HG02885 (cell line): ENCODE results near the gene CDK13.

Experiments
- ATAC-seq: cut with Tn5 transposase; IDR thresholded peaks from one replicate; pipeline ENCODE4 v1.9.1; 2021; ENCODE audit warnings: mild to moderate bottlenecking; ENCODE audit not compliant: unreplicated experiment, poor library complexity

The CDK13 gene

GRCh38 chr7:40003597-40003996 is 53.5 kb downstream of the CDK13 start:
- ATAC-seq = no peak

DNA sequence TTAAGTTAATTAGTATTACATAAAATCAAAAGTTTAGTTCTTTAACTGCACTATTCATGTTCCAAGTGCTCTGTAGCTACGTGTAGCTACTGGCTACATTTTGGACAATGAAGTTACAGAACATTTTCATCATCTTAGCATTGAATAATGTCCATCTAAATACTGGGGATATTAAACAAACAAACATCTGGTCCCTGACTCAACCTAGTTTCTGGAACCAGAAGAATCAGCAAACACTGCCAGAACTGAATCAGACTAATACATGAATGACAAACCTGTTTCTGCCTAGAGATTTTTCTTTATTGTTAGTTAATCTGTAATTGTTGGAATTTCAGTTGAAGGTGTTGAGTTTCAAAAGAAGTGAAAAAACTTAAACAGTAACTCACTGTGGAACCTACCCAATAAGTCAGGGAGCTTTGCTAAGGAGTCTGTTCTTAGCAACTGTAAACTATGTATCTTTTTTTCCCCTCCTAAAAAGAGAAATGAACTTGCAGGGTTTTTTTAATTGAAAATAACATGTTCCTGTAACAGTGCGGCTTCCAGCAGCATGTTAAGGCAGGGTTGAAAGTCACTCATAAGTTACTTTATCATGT is 58.3 kb downstream of the CDK13 start:
- ATAC-seq = no peak

DNA sequence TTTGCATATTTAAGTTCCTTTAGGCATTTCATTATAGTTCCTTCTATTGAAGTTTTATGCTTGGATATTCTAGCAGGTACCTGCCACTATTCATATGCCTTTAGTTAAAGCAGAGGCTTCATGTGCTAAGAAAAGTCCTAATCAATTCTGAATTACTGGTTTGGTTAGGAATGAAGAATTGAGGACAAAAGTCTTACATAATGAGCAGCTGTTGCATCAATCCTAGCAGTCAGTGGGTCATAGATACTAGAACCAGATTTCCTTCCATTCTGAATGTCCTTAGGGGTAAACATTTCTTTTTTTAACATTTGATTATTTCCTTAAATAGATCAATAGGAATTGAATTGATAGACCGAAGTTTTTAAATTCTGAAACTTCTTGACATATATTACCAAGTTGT is 59.2 kb downstream of the CDK13 start:
- no peak for ATAC-seq

DNA sequence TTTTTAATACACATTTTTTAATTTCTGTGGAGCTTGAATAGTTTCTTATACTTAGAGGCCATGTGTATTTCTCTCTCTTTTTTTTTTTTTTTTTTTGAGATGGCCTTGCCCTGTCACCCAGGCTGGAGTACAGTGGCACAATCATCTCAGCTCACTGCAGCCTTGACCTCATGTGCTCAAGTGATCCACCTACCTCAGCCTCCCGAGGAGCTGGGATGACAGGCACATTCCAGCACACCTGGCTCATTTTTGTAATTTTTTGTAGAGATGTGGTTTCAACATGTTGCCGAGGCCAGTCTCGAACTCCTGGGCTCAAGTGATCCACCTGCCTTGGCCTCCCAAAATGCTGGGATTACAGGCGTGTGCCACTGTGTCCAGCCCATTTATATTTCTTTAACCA is 64.3 kb downstream of the CDK13 start:
- ATAC-seq = no peak

DNA sequence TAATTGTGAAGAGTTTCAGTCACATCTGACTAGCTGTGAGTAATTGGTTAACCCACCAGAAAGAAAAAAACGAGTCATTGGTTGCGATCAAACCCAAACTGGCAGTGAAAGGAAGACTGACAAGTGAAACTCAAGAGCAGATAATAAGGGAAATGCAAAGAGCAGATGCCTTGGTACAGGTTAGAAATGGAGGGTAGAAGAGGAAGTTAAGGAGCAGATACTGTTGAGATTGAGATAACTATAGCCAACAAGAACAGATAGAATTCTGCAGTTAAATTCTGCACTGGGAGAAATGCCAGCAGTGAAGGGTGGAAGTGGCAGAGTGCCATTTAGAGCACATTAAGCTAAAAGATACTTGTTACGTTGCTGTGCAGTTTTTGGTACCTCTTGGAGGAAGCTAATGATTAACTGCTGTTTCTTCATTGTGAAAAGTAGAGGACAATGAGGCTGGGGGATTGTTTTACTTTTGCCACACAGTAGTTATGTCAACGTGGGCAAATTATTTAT is 65.8 kb downstream of the CDK13 start:
- peak; percentile 91 for ATAC-seq

DNA sequence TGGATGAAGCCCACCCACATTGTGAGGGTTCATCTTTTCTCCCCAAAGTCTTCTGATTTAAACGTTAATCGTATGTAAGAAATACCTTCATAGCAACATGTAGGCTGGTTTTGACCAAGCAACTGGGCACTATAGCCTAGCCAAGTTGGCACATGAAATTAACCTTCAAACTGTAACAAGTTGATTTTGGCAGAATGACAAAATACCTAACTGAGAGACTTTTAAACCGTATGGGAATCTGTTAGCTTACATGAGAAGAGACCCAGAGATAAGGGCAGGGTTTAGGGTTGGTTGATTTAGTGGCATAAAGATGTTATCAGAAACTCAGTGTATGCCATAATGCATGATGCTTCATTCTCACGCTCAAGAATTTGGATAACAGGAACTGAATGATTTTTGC is 69.5 kb downstream of the CDK13 start:
- ATAC-seq = no peak

DNA sequence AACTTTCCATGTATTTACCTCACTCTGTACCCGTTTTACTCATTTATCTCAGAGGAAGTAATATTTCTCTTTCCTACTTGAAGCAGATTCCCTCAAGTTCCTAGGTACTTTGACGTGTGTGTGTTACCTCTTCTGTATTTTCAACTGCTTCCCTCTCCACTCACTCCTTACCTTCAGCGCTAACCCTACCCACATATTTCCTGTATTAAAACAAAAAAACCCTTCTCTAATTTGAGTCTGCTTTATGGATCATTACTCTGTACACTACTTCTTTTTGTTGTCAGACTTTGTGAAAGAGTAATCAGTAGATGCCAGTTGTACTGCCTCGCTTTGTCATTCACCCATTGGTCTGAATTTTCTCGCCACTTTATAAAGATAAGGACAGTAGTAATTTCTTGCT is 74.0 kb downstream of the CDK13 start:
- no peak for ATAC-seq

DNA sequence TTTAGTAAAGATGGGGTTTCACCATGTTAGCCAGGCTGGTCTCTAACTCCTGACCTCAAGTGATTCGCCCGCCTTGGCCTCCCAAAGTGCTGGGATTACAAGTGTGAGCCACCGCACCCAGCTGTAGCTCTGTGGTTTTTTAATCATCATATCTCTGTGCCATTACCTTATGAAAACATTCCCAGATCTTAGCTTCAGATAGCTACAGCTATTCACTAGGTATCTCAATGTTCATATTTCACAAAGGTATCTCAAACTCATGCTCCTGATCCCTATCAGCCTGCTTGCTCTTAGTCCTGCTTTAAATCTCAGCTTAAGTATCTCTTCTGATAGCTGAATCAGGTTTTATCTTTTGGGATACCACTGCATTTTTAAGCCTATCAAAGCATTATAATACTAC is 74.8 kb downstream of the CDK13 start:
- no peak for ATAC-seq

DNA sequence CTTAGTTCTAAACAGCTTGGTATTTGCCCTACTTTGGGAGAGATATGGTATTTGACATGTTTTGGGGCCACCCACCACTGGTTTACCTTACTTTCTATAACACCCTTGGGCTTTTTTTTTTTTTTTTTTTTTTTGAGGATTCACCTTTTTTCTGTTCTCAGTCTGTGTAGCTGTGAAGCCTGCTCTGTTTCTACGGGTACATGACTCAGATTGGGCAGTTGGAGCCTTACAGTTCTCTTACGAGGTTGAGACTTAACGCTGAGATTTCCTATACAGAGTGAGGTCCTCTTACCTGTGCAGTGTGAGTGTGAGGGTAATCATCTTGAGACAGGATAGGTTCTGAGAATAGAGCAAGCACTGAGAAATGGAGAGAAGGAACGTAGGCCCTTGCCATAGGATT is 77.5 kb downstream of the CDK13 start:
- ATAC-seq = no peak

DNA sequence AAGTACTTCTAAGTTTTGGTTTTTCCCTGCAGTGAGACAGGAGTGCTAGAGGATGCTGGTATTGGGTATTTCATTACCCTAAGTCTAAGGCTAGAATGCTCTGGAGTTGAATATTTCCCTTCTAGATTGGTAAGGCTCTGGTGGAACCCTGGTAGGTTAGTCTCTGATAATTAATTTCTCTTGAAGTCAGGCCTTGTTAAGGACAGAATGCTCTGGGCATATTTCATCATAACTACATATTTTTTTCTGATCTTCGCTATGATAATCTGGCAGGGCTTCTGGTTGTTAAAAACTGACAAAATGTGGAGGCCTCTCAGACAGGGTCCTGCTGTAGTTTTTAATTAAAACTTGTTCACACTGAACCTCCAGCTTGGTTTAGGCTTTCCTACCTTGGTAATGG is 83.8 kb downstream of the CDK13 start:
- ATAC-seq = no peak

DNA sequence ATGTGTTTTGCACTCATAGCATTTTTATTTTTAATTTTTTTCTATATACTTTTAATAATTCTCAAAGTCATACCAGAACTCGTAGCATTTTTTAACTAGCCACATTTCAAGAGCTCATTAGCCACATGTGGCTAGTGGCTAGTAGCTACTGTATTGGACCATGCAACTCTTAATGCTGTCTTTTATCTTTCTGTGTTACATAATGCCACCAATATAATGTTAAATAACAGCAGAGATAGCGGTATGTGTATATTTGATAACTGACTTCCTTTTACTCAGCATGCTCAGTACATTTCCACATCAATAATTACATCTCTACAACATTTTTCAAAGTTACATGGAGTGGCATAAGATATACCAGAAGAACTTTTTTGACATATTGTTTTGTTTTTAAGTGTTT is 91.4 kb downstream of the CDK13 start:
- no peak for ATAC-seq

- ATAC-seq = no peak
Observed at GRCh38 chr7:40043164-40043563, 93.1 kb downstream of the CDK13 start.

GRCh38 chr7:40047661-40048060 is 97.6 kb downstream of the CDK13 start:
- no peak for ATAC-seq

DNA sequence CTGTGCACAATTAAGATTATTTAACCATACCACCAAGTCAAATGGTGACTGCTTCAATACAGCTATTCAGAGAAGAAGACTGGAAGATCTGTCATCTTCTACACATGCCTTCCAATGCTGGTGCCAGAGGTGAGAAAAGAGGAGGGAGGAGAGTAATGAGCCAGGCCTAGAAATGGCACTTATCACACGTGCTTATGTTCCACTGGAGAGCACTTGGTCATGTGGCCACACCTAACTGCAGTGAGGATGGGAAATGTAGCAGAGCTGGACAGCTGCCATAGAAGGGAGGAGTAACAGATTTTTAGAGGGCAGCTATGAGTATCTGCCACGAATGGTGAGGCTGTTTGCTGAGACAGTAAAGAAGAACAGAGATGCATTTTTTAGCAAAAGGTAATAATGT is 107.2 kb downstream of the CDK13 start:
- no peak for ATAC-seq

DNA sequence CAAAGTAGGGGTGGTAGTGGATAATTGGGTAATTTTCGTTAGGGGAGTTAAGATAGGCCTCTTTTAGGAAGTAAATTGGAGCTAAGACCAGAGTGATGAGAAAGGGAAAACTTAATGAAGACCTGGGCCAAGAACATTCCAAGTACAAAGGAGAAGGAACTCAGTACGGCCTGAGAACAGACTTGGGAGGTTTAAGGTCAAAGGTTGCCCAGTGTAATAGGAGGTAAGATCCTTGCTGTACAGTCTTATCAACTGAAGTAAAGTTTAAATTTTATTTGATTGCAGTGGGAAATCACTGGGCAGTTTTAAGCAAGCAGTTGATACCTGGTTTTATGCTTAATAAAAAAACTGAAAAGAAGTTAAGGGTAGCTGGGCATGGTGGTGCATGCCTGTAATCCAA is 108.0 kb downstream of the CDK13 start:
- ATAC-seq = no peak

DNA sequence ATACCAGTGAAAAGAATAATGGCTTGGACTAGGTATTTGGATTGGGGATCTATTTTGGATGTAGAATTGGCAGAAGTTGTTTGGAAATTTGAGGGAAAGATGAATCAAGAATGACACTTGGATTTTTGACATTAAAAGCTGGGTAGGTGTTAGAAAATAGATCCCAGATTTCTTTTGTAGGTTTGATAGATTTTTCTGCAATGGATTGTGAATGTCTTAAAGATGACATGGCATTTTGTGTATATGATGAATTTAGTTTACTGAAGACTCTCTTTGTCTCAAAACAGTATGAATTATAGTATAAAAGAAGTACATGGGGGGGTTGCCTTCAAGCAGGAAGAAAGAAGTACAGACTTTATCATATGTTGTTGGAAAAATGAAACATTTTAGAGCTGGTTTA is 108.6 kb downstream of the CDK13 start:
- no peak for ATAC-seq

DNA sequence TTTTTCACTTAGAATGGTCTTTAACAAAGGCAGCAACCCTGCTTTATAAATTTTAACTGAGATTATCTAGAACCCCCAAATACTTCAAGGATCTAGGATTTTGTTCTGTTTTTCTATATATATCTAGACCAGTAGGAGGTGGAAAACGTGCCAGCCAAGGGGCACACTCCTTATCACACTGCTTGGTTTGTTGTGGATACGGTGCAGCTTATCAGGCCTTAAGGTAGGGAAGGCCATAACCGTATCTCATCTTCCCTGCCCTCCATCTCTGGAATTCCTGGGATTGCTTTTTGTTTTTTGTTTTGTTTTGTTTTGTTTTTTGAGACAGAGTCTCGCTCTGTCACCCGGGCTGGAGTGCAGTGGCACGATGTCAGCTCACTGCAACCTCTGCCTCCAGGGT is 109.0 kb downstream of the CDK13 start:
- no peak for ATAC-seq

DNA sequence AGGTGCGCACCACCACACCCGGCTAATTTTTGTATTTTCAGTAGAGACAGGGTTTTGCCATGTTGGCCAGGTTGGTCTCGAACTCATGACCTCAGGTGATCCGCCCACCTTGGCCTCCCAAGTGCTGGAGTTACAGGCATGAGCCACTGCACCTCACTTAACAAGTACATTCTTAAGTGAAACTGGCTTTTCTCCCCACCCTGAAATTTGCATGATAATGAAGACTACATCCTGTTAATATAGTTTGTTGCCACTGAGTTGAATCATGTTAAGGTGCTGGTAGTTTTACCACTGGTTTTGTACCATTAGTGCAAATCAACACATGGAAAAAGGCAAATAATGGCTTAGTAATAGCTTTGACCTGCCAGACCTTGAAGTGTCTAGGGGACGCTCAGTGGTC is 122.2 kb downstream of the CDK13 start:
- no peak for ATAC-seq

- ATAC-seq = no peak
Observed at GRCh38 chr7:40073239-40073638, 123.2 kb downstream of the CDK13 start.

- ATAC-seq = no peak
Observed at GRCh38 chr7:40077849-40078248, 127.8 kb downstream of the CDK13 start.

- no peak for ATAC-seq
Observed at GRCh38 chr7:40092182-40092581, 142.1 kb downstream of the CDK13 start.

GRCh38 chr7:40093631-40094350 is 143.7 kb downstream of the CDK13 start:
- no peak for ATAC-seq
